WTC11 (cell line): ENCODE measurements around the gene KCNMA1. TPM values are rescaled to one million over a fixed set of nuclear protein-coding genes. Genes with fewer than 3 reads are reported as not detected.

ENCODE experiments used
- ATAC-seq: fragments of 200-7000 bp; cut with Tn5 transposase; 2 replicates; pipeline ENCODE4 v1.10.0; 2021; ENCODE audit warnings: mild to moderate bottlenecking, moderate library complexity
- CTCF ChIA-PET: fragments of 300-600 bp; sonication (Branson Sonifier 250); formaldehyde crosslinking; loops from one replicate; lab custom pipeline; 2021; ENCODE audit warnings: antibody characterized with exemption; lab: Charles Lee
- POLR2A ChIA-PET: fragments of 350-600 bp; sonication (Branson Sonifier 250); formaldehyde crosslinking; loops from one replicate; lab custom pipeline; 2021; ENCODE audit warnings: antibody characterized with exemption; lab: Charles Lee
- DNase-seq: peaks from one replicate; pipeline ENCODE4 v3.0.0; 2021; ENCODE audit warnings: low spot score
- H3K27ac Mint-ChIP-seq: 2 replicates; pipeline ENCODE4 v1.8.0; 2021; ENCODE audit warnings: mixed read lengths
- H3K27me3 Mint-ChIP-seq: 2 replicates; pipeline ENCODE4 v1.8.0; 2021; ENCODE audit warnings: low read depth, mild to moderate bottlenecking, moderate library complexity, mixed read lengths
- H3K36me3 Mint-ChIP-seq: 2 replicates; pipeline ENCODE4 v1.8.0; 2021; ENCODE audit warnings: mixed read lengths
- H3K4me1 Mint-ChIP-seq: 2 replicates; pipeline ENCODE4 v1.8.0; 2022; ENCODE audit warnings: mixed read lengths
- H3K4me3 Mint-ChIP-seq: 2 replicates; pipeline ENCODE4 v1.8.0; 2021; ENCODE audit warnings: mild to moderate bottlenecking, moderate library complexity, mixed read lengths
- H3K9me3 Mint-ChIP-seq: 2 replicates; pipeline ENCODE4 v1.8.0; 2021; ENCODE audit warnings: mixed read lengths
- AFF4 ChIP-seq: sonication (generic); formaldehyde crosslinking; IDR thresholded peaks from 2 replicates; pipeline ENCODE4 v1.8.1; 2023; ENCODE audit warnings: mild to moderate bottlenecking, missing genetic modification reagents, borderline replicate concordance
- ARID4B ChIP-seq: sonication (generic); formaldehyde crosslinking; IDR thresholded peaks from 2 replicates; pipeline ENCODE4 v1.8.0; 2023; ENCODE audit warnings: missing genetic modification reagents, mild to moderate bottlenecking, borderline replicate concordance
- ATF1 ChIP-seq: sonication (generic); formaldehyde crosslinking; IDR thresholded peaks from 2 replicates; pipeline ENCODE4 v1.8.1; 2023; ENCODE audit warnings: mild to moderate bottlenecking, moderate library complexity, missing genetic modification reagents
- ATF2 ChIP-seq: sonication (generic); formaldehyde crosslinking; IDR thresholded peaks from 2 replicates; pipeline ENCODE4 v1.8.1; 2022; ENCODE audit warnings: low read depth, missing genetic modification reagents, borderline replicate concordance
- ATF3 ChIP-seq: sonication (generic); formaldehyde crosslinking; conservative IDR thresholded peaks from 2 replicates; pipeline ENCODE4 v1.8.1; 2022; ENCODE audit warnings: mild to moderate bottlenecking, missing genetic modification reagents
- CREM ChIP-seq: sonication (generic); formaldehyde crosslinking; IDR thresholded peaks from 2 replicates; pipeline ENCODE4 v1.8.1; 2022; ENCODE audit warnings: mild to moderate bottlenecking, missing genetic modification reagents, moderate library complexity
- ERG ChIP-seq: fragments of 250-450 bp; sonication (Bioruptor Pico); IDR thresholded peaks from 2 replicates; pipeline ENCODE4 v1.8.0; 2021; ENCODE audit warnings: mild to moderate bottlenecking
- FOXJ3 ChIP-seq: sonication (generic); formaldehyde crosslinking; IDR thresholded peaks from 2 replicates; pipeline ENCODE4 v1.9.0; 2021; ENCODE audit warnings: missing genetic modification reagents, mild to moderate bottlenecking, borderline replicate concordance
- FOXK1 ChIP-seq: sonication (generic); formaldehyde crosslinking; IDR thresholded peaks from 2 replicates; pipeline ENCODE4 v1.8.0; 2022; ENCODE audit warnings: mild to moderate bottlenecking, moderate library complexity, missing genetic modification reagents
- FOXP1 ChIP-seq: sonication (generic); formaldehyde crosslinking; IDR thresholded peaks from 2 replicates; pipeline ENCODE4 v1.8.0; 2022; ENCODE audit warnings: missing genetic modification reagents, mild to moderate bottlenecking, moderate library complexity, borderline replicate concordance
- MLX ChIP-seq: sonication (generic); formaldehyde crosslinking; IDR thresholded peaks from 2 replicates; pipeline ENCODE4 v1.8.1; 2023; ENCODE audit warnings: mild to moderate bottlenecking, missing genetic modification reagents, moderate library complexity
- NR1H2 ChIP-seq: sonication (generic); formaldehyde crosslinking; IDR thresholded peaks from 2 replicates; pipeline ENCODE4 v1.9.0; 2021; ENCODE audit warnings: mild to moderate bottlenecking, moderate library complexity, missing genetic modification reagents
- NR3C1 ChIP-seq: sonication (generic); formaldehyde crosslinking; conservative IDR thresholded peaks from 2 replicates; pipeline ENCODE4 v1.8.1; 2023; ENCODE audit warnings: low read depth, mild to moderate bottlenecking, missing genetic modification reagents
- PRRX2 ChIP-seq: fragments of 250-450 bp; sonication (Bioruptor Pico); IDR thresholded peaks from 2 replicates; pipeline ENCODE4 v1.8.0; 2021; ENCODE audit warnings: mild to moderate bottlenecking
- RELA ChIP-seq: sonication (generic); formaldehyde crosslinking; IDR thresholded peaks from 2 replicates; pipeline ENCODE4 v1.8.1; 2022; ENCODE audit warnings: missing genetic modification reagents, mild to moderate bottlenecking, borderline replicate concordance
- USF1 ChIP-seq: sonication (generic); formaldehyde crosslinking; IDR thresholded peaks from 2 replicates; pipeline ENCODE4 v1.8.0; 2022; ENCODE audit warnings: mild to moderate bottlenecking, missing genetic modification reagents
- ZNF671 ChIP-seq: fragments of 250-450 bp; sonication (Bioruptor Pico); IDR thresholded peaks from 2 replicates; pipeline ENCODE4 v1.8.0; 2021; ENCODE audit warnings: mild to moderate bottlenecking
- total RNA-seq: library from RNA; stranded (reverse); gene quantifications from 3 replicates; pipeline ENCODE4 v1.2.3, GENCODE V29; 2021

The KCNMA1 gene
- total RNA-seq, 1 experiment from 2014 or later = 7.3 TPM

GRCh38 chr10:77237120-77237519, 400.5 kb downstream of the KCNMA1 start:
- Mint-ChIP-seq H3K27me3 (no peaks in the 10 kb centered on the region; the same call in 1 of the 2 replicates), H3K4me1 (no peaks in the 10 kb centered on the region; the same call in 1 of the 2 replicates), H3K4me3 (no peak overlapping the region), H3K36me3 (0 out of 2 replicates have a peak, but pooled peaks cover 3% of the 10 kb centered on the region), H3K9me3 (peaks cover 32% of the 10 kb centered on the region), H3K27ac (no peak overlapping the region)
- no peak for TF ChIP-seq AFF4
- TF ChIP-seq ZNF671 (CRISPR knock-in tag) = no peak
- TF ChIP-seq NR1H2 (CRISPR knock-in tag) = no peak
- no peak for TF ChIP-seq FOXJ3 (CRISPR knock-in tag)
- no peak for TF ChIP-seq ATF3 (CRISPR knock-in tag)
- no peak for TF ChIP-seq FOXK1
- no peak for TF ChIP-seq RELA (CRISPR knock-in tag)
- TF ChIP-seq ATF2 (CRISPR knock-in tag) = no peak
- TF ChIP-seq ARID4B (CRISPR knock-in tag) = no peak
- TF ChIP-seq CREM (CRISPR knock-in tag) = no peak
- no peak for TF ChIP-seq USF1
- no peak for TF ChIP-seq ERG (CRISPR knock-in tag)
- TF ChIP-seq ATF1 (CRISPR knock-in tag) = no peak
- TF ChIP-seq MLX (CRISPR knock-in tag) = no peak
- no peak for TF ChIP-seq PRRX2
- TF ChIP-seq NR3C1 (CRISPR knock-in tag) = no peak
- TF ChIP-seq FOXP1 (CRISPR knock-in tag) = no peak
- ATAC-seq (no peak), DNase-seq (no peak)
- ChIA-PET CTCF (no interaction called here), POLR2A (no interaction called here)
